GM11168 (cell line): ENCODE results near the gene GABRP.

Experiments
- in situ Hi-C: fragments of 300-500 bp; cut with MboI; formaldehyde crosslinking; loops from one replicate; pipeline ENCODE4 v1.12.0; 2022; ENCODE audit warnings: low sequenced_read_pairs; ENCODE audit not compliant: unreplicated experiment

GABRP gene

GRCh38 chr5:170848033-170848432 lies 64.5 kb downstream of the GABRP start:
- in situ Hi-C loops, result no loop called here

DNA sequence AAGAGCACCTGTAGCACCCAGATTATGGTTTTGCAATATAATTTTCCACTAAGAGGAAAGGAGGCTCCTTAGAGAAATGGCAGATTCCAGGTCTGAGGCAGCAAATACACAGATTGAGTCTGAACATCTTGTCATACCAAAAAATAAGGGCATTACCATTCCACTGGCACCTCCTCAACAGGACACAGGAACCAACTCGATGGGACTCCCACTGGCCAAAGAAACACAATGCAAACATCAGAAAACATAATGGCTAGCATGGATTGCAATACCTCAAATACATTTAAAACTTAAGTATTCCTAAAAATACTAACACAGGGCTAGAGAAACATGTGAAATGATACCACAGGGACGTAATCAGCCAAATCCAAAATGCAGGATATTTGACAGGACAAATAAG lies 65.8 kb downstream of the GABRP start:
- in situ Hi-C loops, result no loop called here

- in situ Hi-C loops, result no loop called here
Observed at GRCh38 chr5:170854566-170854965, 71.0 kb downstream of the GABRP start.

DNA sequence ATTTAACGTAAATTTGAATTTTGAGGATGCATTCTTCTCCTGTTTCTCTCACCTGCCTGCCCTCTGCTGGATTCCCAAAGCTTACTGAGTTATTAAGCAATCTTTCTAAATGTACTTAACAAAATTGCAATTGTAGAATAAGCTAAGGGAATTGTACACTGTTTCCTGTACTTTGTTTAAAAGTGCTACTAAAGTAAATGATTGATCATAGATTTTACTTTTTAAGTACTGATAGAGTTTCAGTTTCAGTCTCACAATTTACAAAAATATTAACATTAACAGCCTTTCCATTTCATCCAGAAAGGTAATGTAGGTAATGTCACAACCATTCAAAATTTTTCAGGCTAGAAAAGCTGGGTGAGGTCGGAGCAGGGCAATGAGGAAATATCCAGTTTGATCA lies 73.5 kb downstream of the GABRP start:
- in situ Hi-C loops, result no loop called here

DNA sequence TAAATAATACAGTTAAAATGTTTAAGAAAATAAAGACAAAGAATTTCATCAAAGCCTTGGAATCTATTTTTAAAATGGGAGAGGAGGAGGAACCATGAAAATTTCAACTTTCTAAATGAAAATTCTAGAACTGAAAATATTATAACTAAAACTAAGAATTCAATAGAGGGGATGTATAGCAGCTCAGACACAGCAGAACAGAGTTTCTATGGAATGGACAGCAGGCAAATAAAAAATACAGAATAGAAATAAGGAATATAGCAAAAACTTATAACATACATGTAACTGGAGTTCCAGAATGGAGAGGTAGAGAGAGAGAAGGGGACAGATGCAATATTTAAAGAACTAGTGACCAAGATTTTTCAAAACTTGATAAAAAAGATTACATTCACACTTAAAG lies 76.9 kb downstream of the GABRP start:
- in situ Hi-C loops, result no loop called here

- in situ Hi-C loops, result no loop called here
Observed at GRCh38 chr5:170860818-170861666, 77.5 kb downstream of the GABRP start.

DNA sequence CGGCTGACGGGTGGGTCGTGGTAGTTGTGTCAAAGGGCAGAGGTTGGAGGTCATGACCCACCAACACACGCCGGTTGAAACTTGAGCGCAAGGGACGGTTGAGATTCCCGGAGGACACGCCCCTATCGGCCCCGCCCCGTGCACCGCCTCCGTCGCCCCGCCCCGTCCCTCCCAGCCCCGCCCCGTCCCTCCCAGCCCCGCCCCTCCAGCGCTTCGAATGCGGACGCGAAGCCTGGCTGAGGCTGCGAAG lies 78.1 kb downstream of the GABRP start:
- in situ Hi-C loops, result no loop called here

- in situ Hi-C loops, result no loop called here
Observed at GRCh38 chr5:170861917-170862766, 78.6 kb downstream of the GABRP start, which contains the start of gene RANBP17. Gene RANBP17, plus strand, starts transcription at chr5:170862018.

DNA sequence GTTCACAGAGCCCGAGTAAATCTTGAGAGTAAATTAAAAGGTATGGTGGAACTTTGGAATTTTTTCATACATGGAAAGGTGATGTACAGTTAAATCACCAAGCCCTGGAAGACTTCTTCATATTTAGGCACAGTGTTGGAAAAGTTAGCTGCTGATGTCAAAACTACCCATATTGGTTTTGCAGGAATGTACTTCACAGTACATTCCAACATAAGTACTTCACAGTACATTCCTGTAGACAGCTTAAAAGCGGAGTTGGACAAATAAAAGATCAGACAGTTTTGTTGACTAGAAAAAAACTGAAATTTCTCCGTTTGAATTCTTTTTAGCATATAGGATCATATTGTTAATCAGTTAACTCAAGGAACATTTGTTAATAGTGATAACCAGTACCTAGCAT lies 80.1 kb downstream of the GABRP start:
- in situ Hi-C loops, result no loop called here
